ENCODE data around the gene RDX. TPM values are rescaled to one million over a fixed set of nuclear protein-coding genes. Genes with fewer than 3 reads are reported as not detected.

RDX gene
- total RNA-seq, 4 donors from 2014 or later, result 35.3 to 62.9 (median 51.7) TPM

DNA sequence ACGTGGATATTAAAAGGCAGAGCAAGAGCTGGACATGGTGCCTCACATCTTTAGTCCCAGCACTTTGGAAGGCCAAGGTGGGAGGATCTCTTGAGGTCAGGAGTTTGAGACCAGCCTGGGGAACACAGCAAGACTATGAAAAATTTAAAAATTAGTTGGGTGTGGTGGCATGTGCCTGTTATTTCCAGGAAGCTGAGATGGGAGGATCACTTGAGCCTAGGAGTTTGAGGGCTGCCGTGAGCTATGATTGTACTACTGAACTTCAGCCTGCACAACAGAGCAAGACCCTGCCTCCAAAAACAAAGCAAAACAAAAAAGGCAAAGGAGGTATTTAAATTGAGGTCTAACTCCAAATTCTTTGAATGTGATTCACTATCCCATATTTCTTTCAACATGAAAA lies 23.5 kb downstream of the RDX start:
- no peak for DNase-seq
- no peaks in the 10 kb centered on the region for H3K4me1 ChIP-seq
- no peaks in the 10 kb centered on the region for H3K9me3 ChIP-seq
- intact Hi-C loops (cut with DNase I), result no loop called here
- TF ChIP-seq, protein P1, sequence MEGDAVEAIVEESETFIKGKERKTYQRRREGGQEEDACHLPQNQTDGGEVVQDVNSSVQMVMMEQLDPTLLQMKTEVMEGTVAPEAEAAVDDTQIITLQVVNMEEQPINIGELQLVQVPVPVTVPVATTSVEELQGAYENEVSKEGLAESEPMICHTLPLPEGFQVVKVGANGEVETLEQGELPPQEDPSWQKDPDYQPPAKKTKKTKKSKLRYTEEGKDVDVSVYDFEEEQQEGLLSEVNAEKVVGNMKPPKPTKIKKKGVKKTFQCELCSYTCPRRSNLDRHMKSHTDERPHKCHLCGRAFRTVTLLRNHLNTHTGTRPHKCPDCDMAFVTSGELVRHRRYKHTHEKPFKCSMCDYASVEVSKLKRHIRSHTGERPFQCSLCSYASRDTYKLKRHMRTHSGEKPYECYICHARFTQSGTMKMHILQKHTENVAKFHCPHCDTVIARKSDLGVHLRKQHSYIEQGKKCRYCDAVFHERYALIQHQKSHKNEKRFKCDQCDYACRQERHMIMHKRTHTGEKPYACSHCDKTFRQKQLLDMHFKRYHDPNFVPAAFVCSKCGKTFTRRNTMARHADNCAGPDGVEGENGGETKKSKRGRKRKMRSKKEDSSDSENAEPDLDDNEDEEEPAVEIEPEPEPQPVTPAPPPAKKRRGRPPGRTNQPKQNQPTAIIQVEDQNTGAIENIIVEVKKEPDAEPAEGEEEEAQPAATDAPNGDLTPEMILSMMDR (IDR thresholded peaks at IDR 0.05), result no peak
- no peak for TF ChIP-seq POLR2A (IDR thresholded peaks at IDR 0.05)
- no peaks in the 10 kb centered on the region for H3K27me3 ChIP-seq
- H3K4me3 ChIP-seq, result no peak overlapping the region
- no peak overlapping the region for H3K27ac ChIP-seq
- peaks cover 0 to 82% (median 2%) of the 10 kb centered on the region in 3 donors for H3K36me3 ChIP-seq
- WGBS, 2 donors, result 87 to 90% methylated on average over 2 of the region's 2 CpGs

DNA sequence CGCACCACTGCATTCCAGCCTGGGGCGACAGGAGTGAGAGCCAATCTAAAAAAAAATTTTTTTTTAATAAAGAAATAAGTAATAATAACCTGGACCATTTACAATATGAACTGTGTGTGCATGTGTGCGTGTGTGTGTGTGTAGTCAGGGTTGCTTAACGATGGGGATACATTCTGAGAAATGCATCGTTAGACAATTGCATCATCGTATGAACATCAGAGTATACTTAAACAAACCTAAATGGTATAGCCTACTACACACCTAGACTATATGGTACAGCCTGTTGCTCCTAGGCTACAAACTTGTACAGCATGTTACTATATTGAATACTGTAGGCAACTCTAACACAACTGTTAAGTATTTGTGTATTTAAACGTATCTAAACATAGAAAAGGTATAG lies 26.4 kb downstream of the RDX start:
- TF ChIP-seq, protein P1 (IDR thresholded peaks at IDR 0.05), result no peak
- no peak for TF ChIP-seq POLR2A (IDR thresholded peaks at IDR 0.05)
- Histone ChIP-seq H3K36me3 (peaks cover 0 to 88% (median 2%) of the 10 kb centered on the region in 3 donors), H3K9me3 (no peaks in the 10 kb centered on the region), H3K4me3 (no peak overlapping the region), H3K27ac (no peak overlapping the region), H3K4me1 (no peaks in the 10 kb centered on the region), H3K27me3 (no peaks in the 10 kb centered on the region)
- DNase-seq, result no peak
- intact Hi-C loops (cut with DNase I), result no loop called here
- 91 to 96% methylated on average over 7 of the region's 7 CpGs for WGBS, 2 donors

DNA sequence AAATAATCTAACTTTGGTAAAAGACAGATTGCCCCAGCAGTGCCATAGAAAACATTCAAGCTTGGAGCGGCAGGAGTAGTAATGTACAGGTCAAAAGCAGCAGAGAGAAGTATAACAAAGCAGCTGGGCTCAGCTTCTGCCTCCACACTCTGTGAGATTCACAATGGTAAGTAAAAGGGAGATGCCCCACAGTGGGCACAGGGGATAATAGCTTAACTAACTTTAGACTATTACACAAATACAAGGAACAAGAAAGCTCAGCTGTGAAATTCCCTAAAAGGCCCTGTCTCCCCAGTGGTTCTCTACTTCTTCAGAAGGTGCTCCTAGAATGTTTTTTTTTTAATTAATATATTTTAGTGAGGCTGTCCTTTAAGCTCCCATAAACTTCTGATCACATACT lies 28.0 kb downstream of the RDX start:
- Histone ChIP-seq H3K4me3 (no peak overlapping the region), H3K36me3 (peaks cover 0 to 97% (median 5%) of the 10 kb centered on the region in 3 donors), H3K4me1 (no peaks in the 10 kb centered on the region), H3K27me3 (no peaks in the 10 kb centered on the region), H3K27ac (no peak overlapping the region), H3K9me3 (no peaks in the 10 kb centered on the region)
- TF ChIP-seq, protein P1 (IDR thresholded peaks at IDR 0.05), result no peak
- no peak for TF ChIP-seq POLR2A (IDR thresholded peaks at IDR 0.05)
- WGBS, 2 donors, result 94 to 100% methylated on average over 1 of the region's 1 CpG
- no peak for DNase-seq
- intact Hi-C loops (cut with DNase I), result no loop called here

DNA sequence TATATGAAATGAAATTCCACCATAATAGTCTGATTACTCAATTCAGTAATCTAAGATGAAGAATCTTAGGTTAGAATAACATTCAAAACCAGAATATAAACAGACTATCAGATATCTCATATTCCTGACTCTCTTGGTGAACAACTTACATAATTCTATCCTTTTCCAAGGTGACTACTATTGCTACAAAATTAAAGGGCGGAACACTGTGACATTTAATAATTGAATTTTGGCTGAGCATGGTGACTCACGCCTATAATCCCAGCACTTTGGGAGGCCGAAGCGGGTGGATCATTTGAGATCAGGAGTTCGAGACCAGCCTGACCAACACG lies 34.4 kb downstream of the RDX start:
- TF ChIP-seq, protein P1 (IDR thresholded peaks at IDR 0.05), result no peak
- TF ChIP-seq POLR2A (IDR thresholded peaks at IDR 0.05), result no peak
- H3K36me3 ChIP-seq, result peaks cover 9 to 89% (median 17%) of the 10 kb centered on the region in 3 donors
- H3K4me3 ChIP-seq, result no peak overlapping the region
- WGBS, 2 donors, result 77 to 88% methylated on average over 5 to 6 of the region's 6 CpGs
- DNase-seq, result no peak
- H3K27me3 ChIP-seq, result no peaks in the 10 kb centered on the region
- intact Hi-C loops (cut with DNase I), result no loop called here
- H3K4me1 ChIP-seq, result no peaks in the 10 kb centered on the region
- no peaks in the 10 kb centered on the region for H3K9me3 ChIP-seq
- no peak overlapping the region for H3K27ac ChIP-seq

DNA sequence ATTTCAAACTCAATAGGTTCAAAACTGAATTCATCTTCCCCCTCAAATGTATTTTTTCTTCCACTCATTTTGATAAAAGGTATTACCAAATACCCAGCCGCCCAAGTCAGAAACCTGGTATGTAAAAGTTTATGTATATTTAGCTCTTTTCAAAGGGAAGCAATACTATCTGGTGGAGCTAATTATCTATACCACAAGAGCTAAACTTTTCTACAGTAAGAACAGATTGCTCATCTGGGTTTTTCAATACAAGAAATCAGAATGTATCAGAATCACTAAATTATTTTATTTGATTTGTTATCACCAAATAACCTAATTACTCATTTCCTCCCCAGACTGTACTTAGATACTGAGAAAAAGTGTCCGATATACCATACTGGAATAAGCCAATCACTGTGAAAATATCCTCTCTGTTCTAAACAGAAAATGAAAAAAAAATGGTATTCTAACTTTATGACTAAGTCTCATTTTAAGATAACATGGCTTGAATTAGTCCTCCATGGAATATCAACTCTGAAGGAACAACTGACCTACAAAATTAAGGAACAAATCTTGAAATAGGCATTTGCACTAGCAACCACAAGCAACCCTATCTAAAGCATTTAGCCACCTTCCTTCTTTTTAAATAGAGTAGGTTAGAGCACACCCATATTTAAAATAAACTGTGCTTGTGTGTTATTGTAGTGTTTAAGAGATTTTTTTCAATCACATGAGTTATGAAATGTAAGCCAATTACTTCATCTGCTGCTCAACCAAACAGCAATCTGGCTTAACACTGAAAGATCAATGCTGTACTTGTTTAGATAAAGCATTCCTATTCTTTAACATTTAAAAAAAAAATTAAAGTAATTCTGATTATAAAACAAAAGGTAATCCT lies 35.0 kb downstream of the RDX start:
- intact Hi-C loops (cut with DNase I), result no loop called here
- TF ChIP-seq POLR2A (IDR thresholded peaks at IDR 0.05), result no peak
- TF ChIP-seq, protein P1 (IDR thresholded peaks at IDR 0.05), result no peak
- WGBS, 2 donors, result 82 to 88% methylated on average over 2 of the region's 2 CpGs

More for the DNA sequence above, 35.0 kb downstream of the RDX start:
- no peaks in the 10 kb centered on the region for H3K27me3 ChIP-seq
- no peak overlapping the region for H3K27ac ChIP-seq
- no peaks in the 10 kb centered on the region for H3K9me3 ChIP-seq
- H3K36me3 ChIP-seq, result peaks cover 9 to 89% (median 17%) of the 10 kb centered on the region in 3 donors
- DNase-seq, result no peak
- no peak overlapping the region for H3K4me3 ChIP-seq
- H3K4me1 ChIP-seq, result no peaks in the 10 kb centered on the region

Data from esophagus squamous epithelium (tissue), 5 donors.